ENCODE measurements around the gene TEX52. TPM values are rescaled to one million over a fixed set of nuclear protein-coding genes. Genes with fewer than 3 reads are reported as not detected.
"Not testable (repeated sequence)": the region's sequence is repeated elsewhere in the genome, so short reads cannot be mapped to it uniquely, and the experiment has no call there.

The TEX52 gene
- total and polyA plus RNA-seq, 12 donors: not detected

DNA sequence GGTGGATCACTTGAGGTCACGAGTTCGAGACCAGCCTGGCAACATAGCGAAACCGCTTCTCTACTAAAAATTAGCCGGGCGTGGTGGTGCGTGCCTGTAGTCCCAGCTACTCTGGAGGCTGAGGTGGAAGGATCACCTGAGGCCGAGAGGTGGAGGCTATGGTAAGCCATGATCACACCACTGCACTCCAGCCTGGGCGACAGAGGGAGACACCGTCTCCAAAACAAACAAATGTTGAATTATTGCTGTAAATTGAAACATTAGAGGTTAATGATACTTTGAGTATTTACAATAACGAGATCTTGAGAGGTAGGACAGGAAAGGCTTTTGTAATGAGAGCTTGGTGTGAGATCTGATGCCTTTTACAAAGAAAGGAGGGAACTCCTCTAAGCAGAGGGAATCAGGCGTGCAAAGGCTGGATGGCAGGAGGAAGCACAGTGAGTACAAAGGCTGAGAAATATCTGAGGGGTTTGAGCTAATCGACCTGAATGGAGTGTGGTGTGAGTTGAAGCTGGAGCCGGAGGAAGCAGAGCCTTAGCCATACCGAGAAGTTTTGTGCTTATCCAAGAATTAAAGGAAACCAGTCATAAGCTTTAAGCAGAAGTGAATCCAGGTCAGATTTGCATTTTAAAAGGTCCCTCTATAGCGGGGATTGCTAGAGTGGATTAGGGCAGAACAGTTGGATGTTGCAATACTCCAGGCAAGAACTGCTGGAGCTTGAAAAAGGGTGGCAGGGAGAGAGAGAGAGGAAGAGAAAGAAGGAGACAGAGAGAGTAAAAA, 21.3 kb upstream of the TEX52 start:
- Histone ChIP-seq H3K9me3 (no peaks in the 10 kb centered on the region), H3K4me1 (peaks cover 10 to 26% (median 18%) of the 10 kb centered on the region in 9 donors), H3K27ac (peak overlapping the region in 7 of 10 donors; percentile 84 to 99 (median 88)), H3K36me3 (peaks cover 0 to 14% (median 0%) of the 10 kb centered on the region in 9 donors), H3K27me3 (no peaks in the 10 kb centered on the region), H3K4me3 (peak overlapping the region; percentile 59 to 99 (median 92))
- WGBS, 2 donors: 66 to 69% methylated on average over 16 of the region's 16 CpGs
- ATAC-seq (peak in 3 of 8 donors; percentile 3 to 39 (median 20)), DNase-seq (no peak)
- intact Hi-C loops (cut with DNase I): loop anchor here in 1 of 10 donors (5.0 kb wide), 1 partner anchor 154 kb away; no protein-coding TSS in a partner anchor
- TF ChIP-seq, protein P1, sequence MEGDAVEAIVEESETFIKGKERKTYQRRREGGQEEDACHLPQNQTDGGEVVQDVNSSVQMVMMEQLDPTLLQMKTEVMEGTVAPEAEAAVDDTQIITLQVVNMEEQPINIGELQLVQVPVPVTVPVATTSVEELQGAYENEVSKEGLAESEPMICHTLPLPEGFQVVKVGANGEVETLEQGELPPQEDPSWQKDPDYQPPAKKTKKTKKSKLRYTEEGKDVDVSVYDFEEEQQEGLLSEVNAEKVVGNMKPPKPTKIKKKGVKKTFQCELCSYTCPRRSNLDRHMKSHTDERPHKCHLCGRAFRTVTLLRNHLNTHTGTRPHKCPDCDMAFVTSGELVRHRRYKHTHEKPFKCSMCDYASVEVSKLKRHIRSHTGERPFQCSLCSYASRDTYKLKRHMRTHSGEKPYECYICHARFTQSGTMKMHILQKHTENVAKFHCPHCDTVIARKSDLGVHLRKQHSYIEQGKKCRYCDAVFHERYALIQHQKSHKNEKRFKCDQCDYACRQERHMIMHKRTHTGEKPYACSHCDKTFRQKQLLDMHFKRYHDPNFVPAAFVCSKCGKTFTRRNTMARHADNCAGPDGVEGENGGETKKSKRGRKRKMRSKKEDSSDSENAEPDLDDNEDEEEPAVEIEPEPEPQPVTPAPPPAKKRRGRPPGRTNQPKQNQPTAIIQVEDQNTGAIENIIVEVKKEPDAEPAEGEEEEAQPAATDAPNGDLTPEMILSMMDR (IDR thresholded peaks at IDR 0.05): no peak

DNA sequence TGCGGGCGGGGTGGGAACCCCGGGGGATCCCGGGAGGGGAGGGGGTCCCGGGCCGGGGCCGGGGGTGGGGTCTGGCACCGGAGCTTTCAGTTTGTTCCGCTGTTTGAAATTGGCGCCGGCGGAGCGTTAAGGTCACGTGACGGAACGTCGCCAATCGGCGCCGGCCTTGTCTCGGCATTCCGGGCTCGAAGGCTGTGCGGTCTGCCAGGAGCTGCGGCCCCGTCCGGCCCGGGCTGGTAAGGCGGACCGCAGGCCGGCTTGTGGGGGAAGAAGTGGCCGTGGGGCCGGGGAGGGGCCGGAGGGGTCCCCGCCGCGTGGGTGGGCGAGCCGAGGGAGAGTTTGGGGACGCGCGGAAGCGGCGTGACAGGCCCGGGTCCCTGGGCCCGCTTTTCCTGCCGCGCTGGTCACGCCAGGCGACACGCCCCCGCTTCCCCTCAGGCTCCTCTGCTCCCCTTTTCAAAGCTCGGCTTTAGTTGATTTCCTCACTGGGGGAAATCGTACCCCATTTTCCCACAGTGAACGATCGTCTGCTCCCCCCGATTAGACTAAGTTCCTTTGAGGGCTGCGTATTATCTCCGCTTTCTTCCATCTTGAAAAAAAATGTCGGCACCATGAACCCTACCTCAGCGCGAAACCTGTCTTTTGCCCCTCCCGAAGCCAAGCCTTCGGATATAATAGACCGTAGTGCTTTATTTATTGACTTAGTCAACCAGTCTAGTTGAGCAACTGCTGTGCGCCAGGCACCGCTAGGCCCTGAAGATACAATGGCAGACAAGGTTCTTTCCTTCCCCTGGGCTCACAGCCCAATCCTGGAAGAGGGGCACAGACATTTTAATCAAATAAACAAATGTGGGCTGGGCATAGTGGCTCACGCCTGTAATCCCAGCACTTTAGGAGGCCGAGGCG, 20.5 kb upstream of the TEX52 start, which contains the start of the genes FOXM1 and RHNO1:
Gene FOXM1 (minus strand): TSS at position 128 of the 906 bp plus-strand sequence. CDS start 2,696 bp downstream, outside the sequence.
Gene RHNO1 (plus strand): TSS at position 177 of the 906 bp plus-strand sequence. CDS start 8,144 bp downstream, outside the sequence.
- WGBS, 2 donors: 1 to 2% methylated on average over 59 to 70 of the region's 70 CpGs
- intact Hi-C loops (cut with DNase I): loop anchor here in 1 of 10 donors (5.0 kb wide), 1 partner anchor 155 kb away; no protein-coding TSS in a partner anchor

DNA sequence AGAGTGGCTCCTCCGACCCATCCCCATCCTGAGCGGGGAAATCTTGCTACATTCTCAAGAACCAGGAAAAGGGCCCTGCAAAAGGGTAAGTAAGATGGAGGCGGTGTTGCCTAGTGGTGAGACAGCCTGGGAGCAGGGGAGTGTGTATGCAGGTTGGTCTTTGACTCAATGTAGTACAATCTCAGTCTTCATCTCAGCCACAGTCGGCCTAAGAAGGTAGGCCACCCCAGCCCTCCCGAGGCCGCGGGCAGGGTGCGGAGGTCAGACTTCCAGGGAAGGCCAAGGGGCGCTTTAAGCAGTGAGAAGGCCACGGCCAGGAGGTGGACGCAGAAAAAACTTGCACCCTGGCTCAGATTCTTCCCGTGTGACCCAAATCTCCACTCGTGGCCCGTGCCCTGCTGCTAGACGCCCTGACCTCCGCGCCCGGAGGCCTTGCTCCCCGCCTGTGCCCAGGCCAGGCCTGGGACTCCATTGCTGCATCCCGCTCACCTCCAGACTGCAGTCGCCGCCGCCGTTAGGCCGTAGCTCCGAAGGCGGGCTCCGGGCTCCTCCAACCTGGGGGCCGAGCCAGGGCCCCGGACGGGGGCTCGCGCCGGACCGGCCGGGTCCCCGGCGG, 19.7 kb upstream of the TEX52 start:
- peak in 3 of 8 donors; percentile 20 to 42 (median 25) for ATAC-seq
- no peak for DNase-seq
- peaks cover 10 to 26% (median 18%) of the 10 kb centered on the region in 9 donors for H3K4me1 ChIP-seq
- TF ChIP-seq, protein P1 (IDR thresholded peaks at IDR 0.05): no peak
- H3K27ac ChIP-seq: peak overlapping the region in 6 of 10 donors; percentile 84 to 99 (median 90)
- no peaks in the 10 kb centered on the region for H3K9me3 ChIP-seq
- H3K4me3 ChIP-seq: peak overlapping the region; percentile 59 to 99 (median 92)
- H3K36me3 ChIP-seq: peaks cover 0 to 19% (median 0%) of the 10 kb centered on the region in 9 donors
- H3K27me3 ChIP-seq: no peaks in the 10 kb centered on the region
- intact Hi-C loops (cut with DNase I): loop anchor here in 1 of 10 donors (5.0 kb wide), 1 partner anchor 156 kb away; no protein-coding TSS in a partner anchor
- WGBS, 2 donors: 4 to 5% methylated on average over 38 of the region's 38 CpGs

More for the DNA sequence above, 20.5 kb upstream of the TEX52 start, which contains the start of the genes FOXM1 and RHNO1:
- TF ChIP-seq, protein P1 (IDR thresholded peaks at IDR 0.05): peak in 5 of 9 donors; percentile 7 to 50 (median 35)
- DNase-seq: peak; percentile 90 to 91
- Histone ChIP-seq H3K27me3 (no peaks in the 10 kb centered on the region), H3K4me3 (peak within 1 kb of the TSS; percentile 59 to 99 (median 92)), H3K9me3 (no peaks in the 10 kb centered on the region), H3K4me1 (peaks cover 10 to 26% (median 18%) of the 10 kb centered on the region in 9 donors), H3K36me3 (peaks cover 0 to 14% (median 0%) of the 10 kb centered on the region in 9 donors), H3K27ac (peak within 1 kb of the TSS in 9 of 10 donors; percentile 61 to 99 (median 88))
- peak; percentile 94 to 97 (median 96) for ATAC-seq

DNA sequence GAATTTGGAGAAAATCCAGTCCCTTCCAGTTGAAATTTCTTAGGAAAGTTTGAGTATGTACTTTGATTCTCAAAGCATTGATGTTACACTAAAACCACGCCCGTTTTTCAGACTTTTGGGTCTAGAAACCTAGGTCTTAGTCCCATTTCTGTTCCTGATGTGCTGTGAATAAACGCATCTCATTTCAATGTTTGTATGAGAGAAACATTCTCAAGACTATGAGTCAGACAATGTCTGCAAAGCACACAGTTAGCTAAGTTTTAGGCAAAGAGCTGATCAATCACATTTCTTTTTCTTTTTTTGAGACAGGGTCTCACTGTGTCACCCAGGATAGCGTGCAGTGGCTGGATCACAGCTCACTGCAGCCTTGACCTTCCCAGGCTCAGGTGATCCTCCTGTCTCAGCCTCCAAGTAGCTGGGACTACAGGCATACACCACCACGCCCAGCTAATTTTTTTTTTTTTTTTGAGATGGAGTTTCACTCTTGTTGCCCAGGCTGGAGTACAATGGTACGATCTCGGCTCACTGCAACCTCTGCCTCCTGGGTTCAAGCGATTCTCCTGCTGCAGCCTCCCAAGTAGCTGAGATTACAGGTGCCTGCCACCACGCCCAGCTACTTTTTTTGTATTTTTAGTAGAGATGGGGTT, 12.3 kb upstream of the TEX52 start:
- H3K4me1 ChIP-seq; H3K4me3 ChIP-seq; H3K27ac ChIP-seq; intact Hi-C loops (cut with DNase I); H3K27me3 ChIP-seq; H3K9me3 ChIP-seq; ATAC-seq; DNase-seq: not testable (repeated sequence)
- H3K36me3 ChIP-seq: peaks cover 0 to 66% (median 0%) of the 10 kb centered on the region in 9 donors
- WGBS, 2 donors: 98 to 99% methylated on average over 9 of the region's 9 CpGs

All from heart right ventricle (tissue), 16 donors.